ENCODE measurements around the gene FOXP1. TPM values are rescaled to one million over a fixed set of nuclear protein-coding genes. Genes with fewer than 3 reads are reported as not detected.
A peak's percentile ranks its signal among the peaks of the same experiment; 100 is the strongest.

FOXP1 gene
- total and polyA plus RNA-seq, 2 of the 13 experiments (the other 11 are each of a cell fraction or from before 2014, with no cell fraction given) = 40.4 to 59.0 TPM

DNA sequence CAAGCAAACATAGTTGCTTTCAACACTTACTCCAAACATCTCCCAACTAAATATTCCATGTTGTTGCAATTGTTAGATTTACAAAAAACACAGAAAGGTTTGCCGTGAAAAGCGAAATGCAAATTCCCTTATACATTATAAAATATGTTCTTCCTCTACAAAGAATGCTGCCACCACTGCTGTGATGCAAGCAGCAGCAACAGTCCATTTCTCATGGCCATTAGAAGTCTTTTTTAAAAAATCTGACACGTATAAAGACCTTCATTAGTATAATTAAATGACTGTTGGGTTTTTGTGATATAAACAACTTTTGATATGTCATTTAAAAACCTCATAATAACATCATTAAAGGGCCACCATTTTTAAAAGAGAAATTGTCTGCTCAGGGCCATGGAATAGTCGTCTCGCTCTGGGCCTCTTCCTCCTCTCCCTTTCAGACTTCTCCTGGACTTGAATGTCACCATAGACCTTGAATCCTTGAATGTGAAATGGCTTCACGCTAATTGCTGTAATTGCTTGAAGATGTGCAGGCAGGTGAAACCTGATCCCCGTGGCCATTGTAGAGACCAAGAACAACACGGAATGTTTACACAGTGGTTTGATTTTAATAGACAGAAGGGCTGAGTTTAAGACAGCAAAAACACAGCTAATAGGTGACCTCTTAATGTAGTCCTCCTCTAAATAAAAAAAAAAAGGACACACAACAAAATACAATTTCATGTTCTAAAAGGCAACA is 450.4 kb downstream of the FOXP1 start (continued):
- TF ChIP-seq, protein P1, sequence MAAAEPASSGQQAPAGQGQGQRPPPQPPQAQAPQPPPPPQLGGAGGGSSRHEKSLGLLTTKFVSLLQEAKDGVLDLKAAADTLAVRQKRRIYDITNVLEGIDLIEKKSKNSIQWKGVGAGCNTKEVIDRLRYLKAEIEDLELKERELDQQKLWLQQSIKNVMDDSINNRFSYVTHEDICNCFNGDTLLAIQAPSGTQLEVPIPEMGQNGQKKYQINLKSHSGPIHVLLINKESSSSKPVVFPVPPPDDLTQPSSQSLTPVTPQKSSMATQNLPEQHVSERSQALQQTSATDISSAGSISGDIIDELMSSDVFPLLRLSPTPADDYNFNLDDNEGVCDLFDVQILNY (CRISPR knock-in tag; conservative IDR thresholded peaks at IDR 0.05) = no peak
- no peak for TF ChIP-seq ZNF549 (CRISPR knock-in tag; IDR thresholded peaks at IDR 0.05)
- TF ChIP-seq, protein P2, sequence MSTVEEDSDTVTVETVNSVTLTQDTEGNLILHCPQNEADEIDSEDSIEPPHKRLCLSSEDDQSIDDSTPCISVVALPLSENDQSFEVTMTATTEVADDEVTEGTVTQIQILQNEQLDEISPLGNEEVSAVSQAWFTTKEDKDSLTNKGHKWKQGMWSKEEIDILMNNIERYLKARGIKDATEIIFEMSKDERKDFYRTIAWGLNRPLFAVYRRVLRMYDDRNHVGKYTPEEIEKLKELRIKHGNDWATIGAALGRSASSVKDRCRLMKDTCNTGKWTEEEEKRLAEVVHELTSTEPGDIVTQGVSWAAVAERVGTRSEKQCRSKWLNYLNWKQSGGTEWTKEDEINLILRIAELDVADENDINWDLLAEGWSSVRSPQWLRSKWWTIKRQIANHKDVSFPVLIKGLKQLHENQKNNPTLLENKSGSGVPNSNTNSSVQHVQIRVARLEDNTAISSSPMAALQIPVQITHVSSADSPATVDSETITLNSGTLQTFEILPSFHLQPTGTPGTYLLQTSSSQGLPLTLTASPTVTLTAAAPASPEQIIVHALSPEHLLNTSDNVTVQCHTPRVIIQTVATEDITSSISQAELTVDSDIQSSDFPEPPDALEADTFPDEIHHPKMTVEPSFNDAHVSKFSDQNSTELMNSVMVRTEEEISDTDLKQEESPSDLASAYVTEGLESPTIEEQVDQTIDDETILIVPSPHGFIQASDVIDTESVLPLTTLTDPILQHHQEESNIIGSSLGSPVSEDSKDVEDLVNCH (CRISPR knock-in tag; IDR thresholded peaks at IDR 0.05) = no peak
- TF ChIP-seq ZNF207 (IDR thresholded peaks at IDR 0.05; ENCODE audit: borderline replicate concordance) = no peak
- TF ChIP-seq ZFP36L2 (CRISPR knock-in tag; IDR thresholded peaks at IDR 0.05) = no peak
- TF ChIP-seq, protein P3, sequence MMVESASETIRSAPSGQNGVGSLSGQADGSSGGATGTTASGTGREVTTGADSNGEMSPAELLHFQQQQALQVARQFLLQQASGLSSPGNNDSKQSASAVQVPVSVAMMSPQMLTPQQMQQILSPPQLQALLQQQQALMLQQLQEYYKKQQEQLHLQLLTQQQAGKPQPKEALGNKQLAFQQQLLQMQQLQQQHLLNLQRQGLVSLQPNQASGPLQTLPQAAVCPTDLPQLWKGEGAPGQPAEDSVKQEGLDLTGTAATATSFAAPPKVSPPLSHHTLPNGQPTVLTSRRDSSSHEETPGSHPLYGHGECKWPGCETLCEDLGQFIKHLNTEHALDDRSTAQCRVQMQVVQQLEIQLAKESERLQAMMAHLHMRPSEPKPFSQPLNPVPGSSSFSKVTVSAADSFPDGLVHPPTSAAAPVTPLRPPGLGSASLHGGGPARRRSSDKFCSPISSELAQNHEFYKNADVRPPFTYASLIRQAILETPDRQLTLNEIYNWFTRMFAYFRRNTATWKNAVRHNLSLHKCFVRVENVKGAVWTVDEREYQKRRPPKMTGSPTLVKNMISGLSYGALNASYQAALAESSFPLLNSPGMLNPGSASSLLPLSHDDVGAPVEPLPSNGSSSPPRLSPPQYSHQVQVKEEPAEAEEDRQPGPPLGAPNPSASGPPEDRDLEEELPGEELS (CRISPR knock-in tag; IDR thresholded peaks at IDR 0.05) = peak; percentile 88
- TF ChIP-seq SAFB2 (CRISPR knock-in tag; IDR thresholded peaks at IDR 0.05; ENCODE audit: borderline replicate concordance, low read depth) = no peak
- TF ChIP-seq HMG20A (CRISPR knock-in tag; IDR thresholded peaks at IDR 0.05; ENCODE audit: borderline replicate concordance) = no peak; the same call in 1 of the 2 replicates
- TF ChIP-seq, protein P4, sequence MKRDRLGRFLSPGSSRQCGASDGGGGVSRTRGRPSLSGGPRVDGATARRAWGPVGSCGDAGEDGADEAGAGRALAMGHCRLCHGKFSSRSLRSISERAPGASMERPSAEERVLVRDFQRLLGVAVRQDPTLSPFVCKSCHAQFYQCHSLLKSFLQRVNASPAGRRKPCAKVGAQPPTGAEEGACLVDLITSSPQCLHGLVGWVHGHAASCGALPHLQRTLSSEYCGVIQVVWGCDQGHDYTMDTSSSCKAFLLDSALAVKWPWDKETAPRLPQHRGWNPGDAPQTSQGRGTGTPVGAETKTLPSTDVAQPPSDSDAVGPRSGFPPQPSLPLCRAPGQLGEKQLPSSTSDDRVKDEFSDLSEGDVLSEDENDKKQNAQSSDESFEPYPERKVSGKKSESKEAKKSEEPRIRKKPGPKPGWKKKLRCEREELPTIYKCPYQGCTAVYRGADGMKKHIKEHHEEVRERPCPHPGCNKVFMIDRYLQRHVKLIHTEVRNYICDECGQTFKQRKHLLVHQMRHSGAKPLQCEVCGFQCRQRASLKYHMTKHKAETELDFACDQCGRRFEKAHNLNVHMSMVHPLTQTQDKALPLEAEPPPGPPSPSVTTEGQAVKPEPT (CRISPR knock-in tag; IDR thresholded peaks at IDR 0.05; ENCODE audit: low read depth) = no peak
- no peak for TF ChIP-seq RBM39 (IDR thresholded peaks at IDR 0.05; ENCODE audit: low read depth, low read length, poor library complexity, severe bottlenecking)
- peak; percentile 80 for TF ChIP-seq MIXL1 (CRISPR knock-in tag; IDR thresholded peaks at IDR 0.05)
- no peak for TF ChIP-seq MZF1 (CRISPR knock-in tag; IDR thresholded peaks at IDR 0.05; ENCODE audit: borderline replicate concordance)
- no peak for TF ChIP-seq SSRP1 (CRISPR knock-in tag; IDR thresholded peaks at IDR 0.05)
- peak; percentile 31; the same call in 1 of the 2 replicates for TF ChIP-seq IRF2 (CRISPR knock-in tag; IDR thresholded peaks at IDR 0.05)
- TF ChIP-seq SIX4 (CRISPR knock-in tag; IDR thresholded peaks at IDR 0.05) = peak; percentile 99
- TF ChIP-seq RXRB (CRISPR knock-in tag; IDR thresholded peaks at IDR 0.05; ENCODE audit: borderline replicate concordance) = peak; percentile 17; the same call in 1 of the 2 replicates
- no peak for TF ChIP-seq ZNF850 (CRISPR knock-in tag; conservative IDR thresholded peaks at IDR 0.05)
- TF ChIP-seq KLF9 (CRISPR knock-in tag; IDR thresholded peaks at IDR 0.05; ENCODE audit: low read depth) = no peak
- peak; percentile 69 for TF ChIP-seq POGZ (CRISPR knock-in tag; IDR thresholded peaks at IDR 0.05)
- TF ChIP-seq, protein P5, sequence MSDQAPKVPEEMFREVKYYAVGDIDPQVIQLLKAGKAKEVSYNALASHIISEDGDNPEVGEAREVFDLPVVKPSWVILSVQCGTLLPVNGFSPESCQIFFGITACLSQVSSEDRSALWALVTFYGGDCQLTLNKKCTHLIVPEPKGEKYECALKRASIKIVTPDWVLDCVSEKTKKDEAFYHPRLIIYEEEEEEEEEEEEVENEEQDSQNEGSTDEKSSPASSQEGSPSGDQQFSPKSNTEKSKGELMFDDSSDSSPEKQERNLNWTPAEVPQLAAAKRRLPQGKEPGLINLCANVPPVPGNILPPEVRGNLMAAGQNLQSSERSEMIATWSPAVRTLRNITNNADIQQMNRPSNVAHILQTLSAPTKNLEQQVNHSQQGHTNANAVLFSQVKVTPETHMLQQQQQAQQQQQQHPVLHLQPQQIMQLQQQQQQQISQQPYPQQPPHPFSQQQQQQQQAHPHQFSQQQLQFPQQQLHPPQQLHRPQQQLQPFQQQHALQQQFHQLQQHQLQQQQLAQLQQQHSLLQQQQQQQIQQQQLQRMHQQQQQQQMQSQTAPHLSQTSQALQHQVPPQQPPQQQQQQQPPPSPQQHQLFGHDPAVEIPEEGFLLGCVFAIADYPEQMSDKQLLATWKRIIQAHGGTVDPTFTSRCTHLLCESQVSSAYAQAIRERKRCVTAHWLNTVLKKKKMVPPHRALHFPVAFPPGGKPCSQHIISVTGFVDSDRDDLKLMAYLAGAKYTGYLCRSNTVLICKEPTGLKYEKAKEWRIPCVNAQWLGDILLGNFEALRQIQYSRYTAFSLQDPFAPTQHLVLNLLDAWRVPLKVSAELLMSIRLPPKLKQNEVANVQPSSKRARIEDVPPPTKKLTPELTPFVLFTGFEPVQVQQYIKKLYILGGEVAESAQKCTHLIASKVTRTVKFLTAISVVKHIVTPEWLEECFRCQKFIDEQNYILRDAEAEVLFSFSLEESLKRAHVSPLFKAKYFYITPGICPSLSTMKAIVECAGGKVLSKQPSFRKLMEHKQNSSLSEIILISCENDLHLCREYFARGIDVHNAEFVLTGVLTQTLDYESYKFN (CRISPR knock-in tag; conservative IDR thresholded peaks at IDR 0.05) = peak; percentile 57
